Body of pancreas (tissue), 4 donors: ENCODE results near the gene MARS1. TPM values are rescaled to one million over a fixed set of nuclear protein-coding genes. Genes with fewer than 3 reads are reported as not detected.

ENCODE experiments used
- ATAC-seq: fragments of 150-250 bp; one replicate; pipeline ENCODE4 v1.9.1; 2016
- DNase-seq, 4 donors: peaks; one replicate each; pipeline ENCODE4 v3.0.0-alpha.2; 2019
- H3K27ac ChIP-seq, 4 donors: fragments of 200-600 bp; sonication (generic); 1 replicate in 3 of 4; 2 replicates in 1 of 4; pipeline versions ENCODE4 v1.5.1 to v1.6.1; 2016 to 2019; ENCODE audit warnings: mild to moderate bottlenecking in 1 of 4, mixed read lengths in 1 of 4, moderate library complexity in 1 of 4
- H3K27me3 ChIP-seq, 2 donors: fragments of 200-600 bp; sonication (generic); one replicate each; pipeline ENCODE4 v1.6.0; 2016; ENCODE audit warnings: mild to moderate bottlenecking in 1 of 2
- H3K36me3 ChIP-seq, 2 donors: fragments of 200-600 bp; sonication (generic); replicated peaks in 1 of 2; 2 replicates each; pipeline ENCODE4 v1.5.1; 2016; ENCODE audit warnings: low read depth in 2 of 2; ENCODE audit not compliant: insufficient read depth in 1 of 2
- H3K4me1 ChIP-seq: fragments of 200-600 bp; sonication (generic); one replicate; pipeline ENCODE4 v1.6.0; 2016
- H3K4me3 ChIP-seq, 2 donors: fragments of 200-600 bp; sonication (generic); 1 replicate in 1 of 2; 2 replicates in 1 of 2; pipeline ENCODE4 v1.5.1; 2016 to 2019
- H3K9me3 ChIP-seq, 3 donors: fragments of 200-600 bp; sonication (generic); 1 replicate in 2 of 3; 2 replicates in 1 of 3; pipeline ENCODE4 v1.5.1; 2016
- CTCF ChIP-seq, 7 experiments: fragments of 450-650 bp in 4 of 7; fragments of 200-600 bp in 3 of 7; sonication (generic) in 3 of 7; IDR thresholded peaks; one replicate each; pipeline ENCODE4 v1.5.1; 2016 to 2019; ENCODE audit warnings: antibody characterized with exemption in 7 of 7
- POLR2A ChIP-seq, 3 donors: fragments of 450-650 bp; IDR thresholded peaks; one replicate each; pipeline ENCODE4 v1.6.1; 2016; ENCODE audit warnings: antibody characterized with exemption in 3 of 3, mild to moderate bottlenecking in 2 of 3
- WGBS, 2 donors: methylation state at CpG; one replicate each; pipeline ENCODE4 v1.1.5; 2017; 5-methylcytosine and 5-hydroxymethylcytosine counted together
- intact Hi-C: fragments of 100-400 bp; cut with DNase I; formaldehyde crosslinking; loops from one replicate; pipeline ENCODE4 v1.15.1; 2023
- total RNA-seq, 2 donors: library from RNA; depleted of rRNA; stranded (reverse); fragments of >200 nt; gene quantifications; one replicate each; pipeline ENCODE4 v1.1.0, GENCODE V29; 2016

MARS1 gene
- total RNA-seq, 2 donors from 2014 or later: 61.7 to 103 TPM

GRCh38 chr12:57464569-57464968 is 23.3 kb upstream of the MARS1 start:
- intact Hi-C loops: no loop called here
- no peak for ATAC-seq
- Histone ChIP-seq H3K4me1 (peaks cover 22% of the 10 kb centered on the region), H3K4me3 (no peak overlapping the region), H3K27me3 (no peaks in the 10 kb centered on the region), H3K27ac (no peak overlapping the region), H3K36me3 (no peaks in the 10 kb centered on the region), H3K9me3 (no peaks in the 10 kb centered on the region)
- WGBS, 2 donors: 76 to 80% methylated on average over 12 of the region's 12 CpGs
- TF ChIP-seq POLR2A (IDR thresholded peaks at IDR 0.05): no peak
- no peak for TF ChIP-seq CTCF (IDR thresholded peaks at IDR 0.05)
- DNase-seq: no peak

GRCh38 chr12:57465030-57465746 is 22.7 kb upstream of the MARS1 start:
- Histone ChIP-seq H3K27ac (no peak overlapping the region), H3K27me3 (no peaks in the 10 kb centered on the region), H3K4me1 (peaks cover 19% of the 10 kb centered on the region), H3K9me3 (no peaks in the 10 kb centered on the region), H3K36me3 (no peaks in the 10 kb centered on the region), H3K4me3 (no peak overlapping the region)
- TF ChIP-seq POLR2A (IDR thresholded peaks at IDR 0.05): no peak
- no peak for DNase-seq
- intact Hi-C loops: no loop called here
- 65 to 76% methylated on average over 5 to 6 of the region's 6 CpGs for WGBS, 2 donors
- ATAC-seq: no peak

GRCh38 chr12:57465747-57466505 is 21.9 kb upstream of the MARS1 start:
- Histone ChIP-seq H3K9me3 (no peaks in the 10 kb centered on the region), H3K4me3 (no peak overlapping the region), H3K27me3 (no peaks in the 10 kb centered on the region), H3K4me1 (peaks cover 12% of the 10 kb centered on the region), H3K36me3 (no peaks in the 10 kb centered on the region), H3K27ac (no peak overlapping the region)
- TF ChIP-seq POLR2A (IDR thresholded peaks at IDR 0.05): no peak
- 57 to 62% methylated on average over 14 of the region's 14 CpGs for WGBS, 2 donors
- DNase-seq (no peak), ATAC-seq (no peak)
- intact Hi-C loops: no loop called here

- ATAC-seq (no peak), DNase-seq (no peak)
- H3K4me1 ChIP-seq: no peaks in the 10 kb centered on the region
- no peaks in the 10 kb centered on the region for H3K36me3 ChIP-seq
- H3K27me3 ChIP-seq: no peaks in the 10 kb centered on the region
- no peaks in the 10 kb centered on the region for H3K9me3 ChIP-seq
- intact Hi-C loops: no loop called here
- no peak for TF ChIP-seq POLR2A (IDR thresholded peaks at IDR 0.05)
- TF ChIP-seq CTCF (IDR thresholded peaks at IDR 0.05): no peak
- no peak overlapping the region for H3K27ac ChIP-seq
- no peak overlapping the region for H3K4me3 ChIP-seq
- 74 to 77% methylated on average over 12 of the region's 12 CpGs for WGBS, 2 donors
Measured at GRCh38 chr12:57467212-57467874, 20.5 kb upstream of the MARS1 start.

- TF ChIP-seq CTCF (IDR thresholded peaks at IDR 0.05) (no peak), POLR2A (IDR thresholded peaks at IDR 0.05) (no peak)
- Histone ChIP-seq H3K36me3 (no peaks in the 10 kb centered on the region), H3K27ac (no peak overlapping the region), H3K4me3 (no peak overlapping the region), H3K27me3 (no peaks in the 10 kb centered on the region), H3K9me3 (no peaks in the 10 kb centered on the region), H3K4me1 (no peaks in the 10 kb centered on the region)
- WGBS, 2 donors: 70 to 75% methylated on average over 11 of the region's 11 CpGs
- intact Hi-C loops: no loop called here
- ATAC-seq (no peak), DNase-seq (no peak)
Measured at GRCh38 chr12:57467915-57468314, 20.0 kb upstream of the MARS1 start.
